Hematopoietic multipotent progenitor cell treated with erythropoietin and hydrocortisone succinate and interleukin-3 and kit ligand, for 15 days (in vitro differentiated cells): ENCODE results near the gene OR2W1.

Experiments
- DNase-seq: peaks from one replicate; pipeline ENCODE4 v3.0.0-alpha.2; 2015; ENCODE audit warnings: low spot score

Gene OR2W1

DNA sequence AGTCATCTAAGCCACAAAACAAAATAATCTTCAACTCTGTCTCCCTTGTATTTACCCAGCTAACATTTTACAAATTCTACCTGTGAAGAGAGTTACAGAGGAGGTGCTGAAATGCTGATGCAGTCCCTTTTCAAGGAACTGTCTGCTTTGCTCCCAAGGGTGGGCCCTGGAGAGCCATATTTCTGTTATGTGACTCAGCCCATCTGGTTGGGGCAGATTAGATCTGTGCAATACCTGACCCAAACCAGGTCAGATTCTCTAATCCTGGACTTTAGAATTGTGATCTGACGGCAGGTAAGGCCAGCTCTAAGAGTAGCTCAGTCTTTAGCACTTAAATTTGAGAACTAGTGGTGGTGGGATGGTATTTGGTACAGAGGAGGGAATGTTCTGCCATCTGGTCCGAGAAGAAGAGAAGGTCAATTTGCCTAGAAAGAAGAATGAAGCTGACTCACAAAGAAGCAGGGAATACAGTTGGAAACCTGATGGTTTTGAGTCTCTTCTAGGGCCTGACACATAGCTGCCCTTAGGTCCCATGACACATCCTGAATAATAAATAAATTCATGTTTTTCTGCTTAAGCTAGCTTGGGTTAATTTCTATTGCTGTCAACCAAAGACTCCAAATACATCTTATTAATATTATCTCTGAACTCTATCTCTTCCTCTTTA, 48.0 kb downstream of the OR2W1 start:
- DNase-seq = no peak

DNA sequence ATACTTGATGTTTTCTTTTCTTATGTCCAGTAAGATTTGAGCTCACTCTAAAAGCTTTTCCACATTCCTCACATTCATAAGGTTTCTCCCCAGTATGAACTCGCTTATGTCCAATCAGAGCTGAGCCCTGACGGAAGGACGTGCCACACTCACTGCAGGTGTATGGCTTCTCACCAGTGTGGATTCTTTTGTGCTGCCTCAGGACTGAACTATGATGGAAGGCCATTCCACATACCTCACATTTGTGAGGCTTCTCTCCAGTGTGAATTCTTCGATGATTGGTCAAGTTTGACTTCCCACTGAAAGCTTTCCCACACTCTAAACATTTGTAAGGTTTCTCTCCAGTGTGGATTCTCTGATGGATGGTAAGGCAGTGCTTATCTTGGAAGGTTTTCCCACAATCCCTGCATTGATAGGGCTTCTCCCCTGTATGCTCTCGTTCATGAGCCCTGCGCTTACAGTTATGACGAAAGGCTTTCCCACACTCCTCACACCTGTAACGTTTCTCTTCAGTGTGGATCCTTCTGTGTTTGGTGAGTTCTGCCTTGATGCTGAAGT, 49.8 kb downstream of the OR2W1 start:
- no peak for DNase-seq
